GM23338 (cell line): ENCODE results near the gene RAB31. TPM values are rescaled to one million over a fixed set of nuclear protein-coding genes. Genes with fewer than 3 reads are reported as not detected.

ENCODE experiments used
- ATAC-seq: fragments of 200-7000 bp; cut with Tn5 transposase; 3 replicates; pipeline ENCODE4 v1.9.1; 2020
- DNase-seq: peaks from one replicate; pipeline ENCODE4 v3.0.0-alpha.2; 2015; ENCODE audit warnings: low spot score
- H2AFZ ChIP-seq: fragments of 200-600 bp; sonication (generic); 2 replicates; pipeline ENCODE4 v1.8.0; 2016; ENCODE audit warnings: antibody characterized with exemption, mild to moderate bottlenecking, moderate library complexity
- H3F3A ChIP-seq: fragments of 200-600 bp; sonication (generic); replicated peaks from 2 replicates; pipeline ENCODE4 v1.8.0; 2017; ENCODE audit warnings: antibody characterized with exemption, mixed run types, low read depth
- H3K27ac ChIP-seq: fragments of 200-600 bp; sonication (generic); 2 replicates; pipeline ENCODE4 v1.6.1; 2016; ENCODE audit warnings: low read depth
- H3K27me3 ChIP-seq: fragments of 200-600 bp; sonication (generic); 2 replicates; pipeline ENCODE4 v1.8.0; 2016; ENCODE audit warnings: mild to moderate bottlenecking, mixed run types, moderate library complexity; ENCODE audit not compliant: insufficient read depth
- H3K36me3 ChIP-seq: fragments of 200-600 bp; sonication (generic); 2 replicates; pipeline ENCODE4 v1.8.0; 2016; ENCODE audit warnings: mild to moderate bottlenecking; ENCODE audit not compliant: insufficient read depth
- H3K4me1 ChIP-seq: fragments of 200-600 bp; sonication (generic); 2 replicates; pipeline ENCODE4 v1.8.0; 2016; ENCODE audit warnings: mild to moderate bottlenecking, moderate library complexity; ENCODE audit not compliant: insufficient read depth
- H3K4me2 ChIP-seq: fragments of 200-600 bp; sonication (generic); 2 replicates; pipeline ENCODE4 v1.7.1; 2017; ENCODE audit warnings: mixed run types
- H3K4me3 ChIP-seq: fragments of 200-600 bp; sonication (generic); 2 replicates; pipeline ENCODE4 v1.6.1; 2016; ENCODE audit warnings: mixed run types
- H3K79me2 ChIP-seq: fragments of 200-600 bp; sonication (generic); replicated peaks from 2 replicates; pipeline ENCODE4 v1.8.0; 2017; ENCODE audit warnings: mild to moderate bottlenecking; ENCODE audit not compliant: insufficient read depth
- H3K9me2 ChIP-seq: fragments of 200-600 bp; sonication (generic); 2 replicates; pipeline ENCODE4 v1.8.0; 2017; ENCODE audit not compliant: insufficient read depth
- H4K20me1 ChIP-seq: fragments of 200-600 bp; sonication (generic); replicated peaks from 2 replicates; pipeline ENCODE4 v1.8.0; 2017; ENCODE audit warnings: mild to moderate bottlenecking; ENCODE audit not compliant: insufficient read depth
- H3K27ac Mint-ChIP-seq: 2 replicates; pipeline ENCODE4 v1.8.0; 2020; ENCODE audit warnings: inconsistent platforms, mild to moderate bottlenecking, moderate library complexity, mixed read lengths
- H3K27me3 Mint-ChIP-seq: 3 replicates; pipeline ENCODE4 v1.8.0; 2022; ENCODE audit warnings: low read depth, mild to moderate bottlenecking, moderate library complexity, mixed read lengths, inconsistent platforms; ENCODE audit not compliant: insufficient read depth, poor library complexity
- H3K36me3 Mint-ChIP-seq: 3 replicates; pipeline ENCODE4 v1.8.0; 2021; ENCODE audit warnings: low read depth, mild to moderate bottlenecking, inconsistent platforms, moderate library complexity, mixed read lengths
- H3K4me1 Mint-ChIP-seq: 3 replicates; pipeline ENCODE4 v1.8.0; 2020; ENCODE audit warnings: mild to moderate bottlenecking, inconsistent platforms, mixed read lengths
- H3K4me3 Mint-ChIP-seq: 3 replicates; pipeline ENCODE4 v1.8.0; 2021; ENCODE audit warnings: moderate library complexity, mild to moderate bottlenecking, inconsistent platforms, mixed read lengths
- H3K9me3 Mint-ChIP-seq: 3 replicates; pipeline ENCODE4 v1.8.0; 2020; ENCODE audit warnings: moderate library complexity, mild to moderate bottlenecking, inconsistent platforms, mixed read lengths
- CREB1 ChIP-seq: fragments of 250-450 bp; sonication (Bioruptor Pico); IDR thresholded peaks from 2 replicates; pipeline ENCODE4 v1.5.0; 2020; ENCODE audit warnings: low read depth, mild to moderate bottlenecking, moderate library complexity
- EZH2 ChIP-seq: fragments of 200-600 bp; sonication (generic); IDR thresholded peaks from one replicate; pipeline ENCODE4 v1.8.0; 2017; ENCODE audit warnings: antibody characterized with exemption, mild to moderate bottlenecking, low read depth; ENCODE audit not compliant: unreplicated experiment
- EZH2phosphoT487 ChIP-seq: fragments of 200-600 bp; sonication (generic); IDR thresholded peaks from one replicate; pipeline ENCODE4 v1.8.1; 2018; ENCODE audit warnings: antibody characterized with exemption; ENCODE audit not compliant: unreplicated experiment
- JUNB ChIP-seq: IDR thresholded peaks from one replicate; pipeline ENCODE4 v1.6.1; 2016; ENCODE audit warnings: antibody characterized with exemption; ENCODE audit not compliant: unreplicated experiment
- NANOG ChIP-seq: IDR thresholded peaks from 2 replicates; pipeline ENCODE4 v1.6.1; 2016; ENCODE audit warnings: antibody characterized with exemption, borderline replicate concordance
- POLR2AphosphoS5 ChIP-seq: IDR thresholded peaks from 2 replicates; pipeline ENCODE4 v1.6.1; 2016; ENCODE audit warnings: antibody characterized with exemption, low read depth
- STAT1 ChIP-seq: IDR thresholded peaks from one replicate; pipeline ENCODE4 v1.6.1; 2016; ENCODE audit warnings: antibody characterized with exemption; ENCODE audit not compliant: unreplicated experiment
- ZNF114 ChIP-seq: fragments of 250-450 bp; sonication (Bioruptor Pico); IDR thresholded peaks from 2 replicates; pipeline ENCODE4 v1.5.0; 2020; ENCODE audit warnings: mild to moderate bottlenecking, moderate library complexity
- ZNF331 ChIP-seq: fragments of 250-450 bp; sonication (Bioruptor Pico); IDR thresholded peaks from 2 replicates; pipeline ENCODE4 v1.5.0; 2020; ENCODE audit warnings: low read depth, mild to moderate bottlenecking, moderate library complexity
- polyA plus RNA-seq: library from polyadenylated mRNA; unstranded; fragments of >200 nt; fragmentation: Nextera tagmentation; extraction: Ambion mirVana; gene quantifications from 2 replicates; pipeline ENCODE4 v1.2.1, GENCODE V29; 2016
- total RNA-seq: library from RNA; depleted of rRNA; stranded (reverse); fragments of >200 nt; shearing (Covaris generic); gene quantifications from 2 replicates; pipeline ENCODE4 v1.2.3, GENCODE V29; 2014
- TF ChIP-seq, protein P1 (sequence below), 2 experiments: fragments of 200-600 bp in 1 of 2; sonication (generic) in 1 of 2; conservative IDR thresholded peaks; 2 replicates each; pipeline versions ENCODE4 v1.5.1 to v1.6.1; 2016 to 2017; ENCODE audit warnings: antibody characterized with exemption in 2 of 2, low read depth in 2 of 2, mild to moderate bottlenecking in 2 of 2, moderate library complexity in 1 of 2
- TF ChIP-seq, protein P2 (sequence below): fragments of 250-450 bp; sonication (Bioruptor Pico); IDR thresholded peaks from 2 replicates; pipeline ENCODE4 v1.5.0; 2020; ENCODE audit warnings: mild to moderate bottlenecking, moderate library complexity
- TF ChIP-seq, protein P3 (sequence below): IDR thresholded peaks from one replicate; pipeline ENCODE4 v1.6.1; 2018; ENCODE audit warnings: antibody characterized with exemption; ENCODE audit not compliant: unreplicated experiment
- TF ChIP-seq, protein P4 (sequence below): IDR thresholded peaks from 2 replicates; pipeline ENCODE4 v1.6.1; 2016; ENCODE audit warnings: antibody characterized with exemption

The RAB31 gene
- total and polyA plus RNA-seq, 2 experiments from 2014 or later: 33.8 to 46.1 TPM

DNA sequence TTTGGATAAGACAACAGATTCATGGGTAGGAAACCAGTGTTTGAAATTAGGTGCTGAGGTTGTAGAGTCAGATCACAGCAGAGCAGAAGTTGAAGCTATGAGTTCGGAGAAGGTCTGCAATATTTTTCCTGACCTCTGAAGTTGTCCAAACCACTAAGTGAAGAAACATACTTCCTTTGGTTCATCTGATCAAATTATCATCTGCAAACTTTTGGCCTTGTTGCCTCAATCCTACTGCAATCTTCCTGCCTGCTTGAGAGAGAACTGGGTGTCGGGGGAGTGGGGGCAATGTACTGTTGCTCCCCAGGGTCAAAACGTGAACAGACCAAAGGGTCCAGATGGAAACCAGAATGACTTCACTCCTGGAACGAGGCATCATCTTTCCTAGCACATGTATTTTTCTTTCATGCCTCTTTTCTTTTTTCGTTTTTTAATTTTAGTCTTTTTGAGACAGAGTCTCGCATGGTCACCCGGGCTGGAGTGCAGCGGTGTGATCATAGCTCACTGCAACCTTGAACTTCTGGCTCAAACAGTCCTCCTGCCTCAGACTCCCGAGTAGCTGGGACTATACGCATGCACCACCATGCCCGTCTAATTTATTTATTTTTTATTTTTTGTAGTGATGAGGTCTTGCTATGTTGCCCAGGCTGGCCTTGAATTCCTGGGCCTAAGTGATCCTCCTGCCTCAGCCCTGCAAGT, 42.7 kb downstream of the RAB31 start:
- Mint-ChIP-seq H3K9me3 (no peaks in the 10 kb centered on the region), H3K27me3 (no peaks in the 10 kb centered on the region), H3K4me3 (no peak overlapping the region), H3K27ac (no peak overlapping the region), H3K36me3 (no peaks in the 10 kb centered on the region), H3K4me1 (no peaks in the 10 kb centered on the region; the same call in 2 of the 3 replicates)
- no peak overlapping the region for H3K4me2 ChIP-seq
- no peak overlapping the region for H3K4me3 ChIP-seq
- no peaks in the 10 kb centered on the region for H3K36me3 ChIP-seq
- no peak overlapping the region for H2AFZ ChIP-seq
- no peak overlapping the region for H3K27ac ChIP-seq
- no peaks in the 10 kb centered on the region for H4K20me1 ChIP-seq
- H3K27me3 ChIP-seq: no peaks in the 10 kb centered on the region
- no peaks in the 10 kb centered on the region for H3K79me2 ChIP-seq
- H3K9me2 ChIP-seq: peaks cover 3% of the 10 kb centered on the region; the same call in 1 of the 2 replicates
- ATAC-seq (no peak), DNase-seq (no peak)
- TF ChIP-seq POLR2AphosphoS5 (no peak), EZH2phosphoT487 (no peak), JUNB (no peak), ZNF331 (CRISPR knock-in tag) (no peak), CREB1 (CRISPR knock-in tag) (no peak), EZH2 (no peak), ZNF114 (CRISPR knock-in tag) (no peak), STAT1 (no peak), NANOG (no peak)
- TF ChIP-seq, protein P1, sequence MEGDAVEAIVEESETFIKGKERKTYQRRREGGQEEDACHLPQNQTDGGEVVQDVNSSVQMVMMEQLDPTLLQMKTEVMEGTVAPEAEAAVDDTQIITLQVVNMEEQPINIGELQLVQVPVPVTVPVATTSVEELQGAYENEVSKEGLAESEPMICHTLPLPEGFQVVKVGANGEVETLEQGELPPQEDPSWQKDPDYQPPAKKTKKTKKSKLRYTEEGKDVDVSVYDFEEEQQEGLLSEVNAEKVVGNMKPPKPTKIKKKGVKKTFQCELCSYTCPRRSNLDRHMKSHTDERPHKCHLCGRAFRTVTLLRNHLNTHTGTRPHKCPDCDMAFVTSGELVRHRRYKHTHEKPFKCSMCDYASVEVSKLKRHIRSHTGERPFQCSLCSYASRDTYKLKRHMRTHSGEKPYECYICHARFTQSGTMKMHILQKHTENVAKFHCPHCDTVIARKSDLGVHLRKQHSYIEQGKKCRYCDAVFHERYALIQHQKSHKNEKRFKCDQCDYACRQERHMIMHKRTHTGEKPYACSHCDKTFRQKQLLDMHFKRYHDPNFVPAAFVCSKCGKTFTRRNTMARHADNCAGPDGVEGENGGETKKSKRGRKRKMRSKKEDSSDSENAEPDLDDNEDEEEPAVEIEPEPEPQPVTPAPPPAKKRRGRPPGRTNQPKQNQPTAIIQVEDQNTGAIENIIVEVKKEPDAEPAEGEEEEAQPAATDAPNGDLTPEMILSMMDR (conservative IDR thresholded peaks at IDR 0.05; ENCODE audit: low read depth in 2 of 2): no peak
- TF ChIP-seq, protein P2, sequence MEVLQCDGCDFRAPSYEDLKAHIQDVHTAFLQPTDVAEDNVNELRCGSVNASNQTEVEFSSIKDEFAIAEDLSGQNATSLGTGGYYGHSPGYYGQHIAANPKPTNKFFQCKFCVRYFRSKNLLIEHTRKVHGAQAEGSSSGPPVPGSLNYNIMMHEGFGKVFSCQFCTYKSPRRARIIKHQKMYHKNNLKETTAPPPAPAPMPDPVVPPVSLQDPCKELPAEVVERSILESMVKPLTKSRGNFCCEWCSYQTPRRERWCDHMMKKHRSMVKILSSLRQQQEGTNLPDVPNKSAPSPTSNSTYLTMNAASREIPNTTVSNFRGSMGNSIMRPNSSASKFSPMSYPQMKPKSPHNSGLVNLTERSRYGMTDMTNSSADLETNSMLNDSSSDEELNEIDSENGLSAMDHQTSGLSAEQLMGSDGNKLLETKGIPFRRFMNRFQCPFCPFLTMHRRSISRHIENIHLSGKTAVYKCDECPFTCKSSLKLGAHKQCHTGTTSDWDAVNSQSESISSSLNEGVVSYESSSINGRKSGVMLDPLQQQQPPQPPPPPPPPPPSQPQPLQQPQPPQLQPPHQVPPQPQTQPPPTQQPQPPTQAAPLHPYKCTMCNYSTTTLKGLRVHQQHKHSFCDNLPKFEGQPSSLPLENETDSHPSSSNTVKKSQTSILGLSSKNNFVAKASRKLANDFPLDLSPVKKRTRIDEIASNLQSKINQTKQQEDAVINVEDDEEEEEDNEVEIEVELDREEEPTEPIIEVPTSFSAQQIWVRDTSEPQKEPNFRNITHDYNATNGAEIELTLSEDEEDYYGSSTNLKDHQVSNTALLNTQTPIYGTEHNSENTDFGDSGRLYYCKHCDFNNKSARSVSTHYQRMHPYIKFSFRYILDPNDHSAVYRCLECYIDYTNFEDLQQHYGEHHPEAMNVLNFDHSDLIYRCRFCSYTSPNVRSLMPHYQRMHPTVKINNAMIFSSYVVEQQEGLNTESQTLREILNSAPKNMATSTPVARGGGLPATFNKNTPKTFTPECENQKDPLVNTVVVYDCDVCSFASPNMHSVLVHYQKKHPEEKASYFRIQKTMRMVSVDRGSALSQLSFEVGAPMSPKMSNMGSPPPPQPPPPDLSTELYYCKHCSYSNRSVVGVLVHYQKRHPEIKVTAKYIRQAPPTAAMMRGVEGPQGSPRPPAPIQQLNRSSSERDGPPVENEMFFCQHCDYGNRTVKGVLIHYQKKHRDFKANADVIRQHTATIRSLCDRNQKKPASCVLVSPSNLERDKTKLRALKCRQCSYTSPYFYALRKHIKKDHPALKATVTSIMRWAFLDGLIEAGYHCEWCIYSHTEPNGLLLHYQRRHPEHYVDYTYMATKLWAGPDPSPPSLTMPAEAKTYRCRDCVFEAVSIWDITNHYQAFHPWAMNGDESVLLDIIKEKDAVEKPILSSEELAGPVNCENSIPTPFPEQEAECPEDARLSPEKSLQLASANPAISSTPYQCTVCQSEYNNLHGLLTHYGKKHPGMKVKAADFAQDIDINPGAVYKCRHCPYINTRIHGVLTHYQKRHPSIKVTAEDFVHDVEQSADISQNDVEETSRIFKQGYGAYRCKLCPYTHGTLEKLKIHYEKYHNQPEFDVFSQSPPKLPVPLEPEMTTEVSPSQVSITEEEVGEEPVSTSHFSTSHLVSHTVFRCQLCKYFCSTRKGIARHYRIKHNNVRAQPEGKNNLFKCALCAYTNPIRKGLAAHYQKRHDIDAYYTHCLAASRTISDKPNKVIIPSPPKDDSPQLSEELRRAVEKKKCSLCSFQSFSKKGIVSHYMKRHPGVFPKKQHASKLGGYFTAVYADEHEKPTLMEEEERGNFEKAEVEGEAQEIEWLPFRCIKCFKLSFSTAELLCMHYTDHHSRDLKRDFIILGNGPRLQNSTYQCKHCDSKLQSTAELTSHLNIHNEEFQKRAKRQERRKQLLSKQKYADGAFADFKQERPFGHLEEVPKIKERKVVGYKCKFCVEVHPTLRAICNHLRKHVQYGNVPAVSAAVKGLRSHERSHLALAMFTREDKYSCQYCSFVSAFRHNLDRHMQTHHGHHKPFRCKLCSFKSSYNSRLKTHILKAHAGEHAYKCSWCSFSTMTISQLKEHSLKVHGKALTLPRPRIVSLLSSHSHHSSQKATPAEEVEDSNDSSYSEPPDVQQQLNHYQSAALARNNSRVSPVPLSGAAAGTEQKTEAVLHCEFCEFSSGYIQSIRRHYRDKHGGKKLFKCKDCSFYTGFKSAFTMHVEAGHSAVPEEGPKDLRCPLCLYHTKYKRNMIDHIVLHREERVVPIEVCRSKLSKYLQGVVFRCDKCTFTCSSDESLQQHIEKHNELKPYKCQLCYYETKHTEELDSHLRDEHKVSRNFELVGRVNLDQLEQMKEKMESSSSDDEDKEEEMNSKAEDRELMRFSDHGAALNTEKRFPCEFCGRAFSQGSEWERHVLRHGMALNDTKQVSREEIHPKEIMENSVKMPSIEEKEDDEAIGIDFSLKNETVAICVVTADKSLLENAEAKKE (CRISPR knock-in tag): no peak
- TF ChIP-seq, protein P3, sequence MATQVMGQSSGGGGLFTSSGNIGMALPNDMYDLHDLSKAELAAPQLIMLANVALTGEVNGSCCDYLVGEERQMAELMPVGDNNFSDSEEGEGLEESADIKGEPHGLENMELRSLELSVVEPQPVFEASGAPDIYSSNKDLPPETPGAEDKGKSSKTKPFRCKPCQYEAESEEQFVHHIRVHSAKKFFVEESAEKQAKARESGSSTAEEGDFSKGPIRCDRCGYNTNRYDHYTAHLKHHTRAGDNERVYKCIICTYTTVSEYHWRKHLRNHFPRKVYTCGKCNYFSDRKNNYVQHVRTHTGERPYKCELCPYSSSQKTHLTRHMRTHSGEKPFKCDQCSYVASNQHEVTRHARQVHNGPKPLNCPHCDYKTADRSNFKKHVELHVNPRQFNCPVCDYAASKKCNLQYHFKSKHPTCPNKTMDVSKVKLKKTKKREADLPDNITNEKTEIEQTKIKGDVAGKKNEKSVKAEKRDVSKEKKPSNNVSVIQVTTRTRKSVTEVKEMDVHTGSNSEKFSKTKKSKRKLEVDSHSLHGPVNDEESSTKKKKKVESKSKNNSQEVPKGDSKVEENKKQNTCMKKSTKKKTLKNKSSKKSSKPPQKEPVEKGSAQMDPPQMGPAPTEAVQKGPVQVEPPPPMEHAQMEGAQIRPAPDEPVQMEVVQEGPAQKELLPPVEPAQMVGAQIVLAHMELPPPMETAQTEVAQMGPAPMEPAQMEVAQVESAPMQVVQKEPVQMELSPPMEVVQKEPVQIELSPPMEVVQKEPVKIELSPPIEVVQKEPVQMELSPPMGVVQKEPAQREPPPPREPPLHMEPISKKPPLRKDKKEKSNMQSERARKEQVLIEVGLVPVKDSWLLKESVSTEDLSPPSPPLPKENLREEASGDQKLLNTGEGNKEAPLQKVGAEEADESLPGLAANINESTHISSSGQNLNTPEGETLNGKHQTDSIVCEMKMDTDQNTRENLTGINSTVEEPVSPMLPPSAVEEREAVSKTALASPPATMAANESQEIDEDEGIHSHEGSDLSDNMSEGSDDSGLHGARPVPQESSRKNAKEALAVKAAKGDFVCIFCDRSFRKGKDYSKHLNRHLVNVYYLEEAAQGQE: no peak
- TF ChIP-seq, protein P4, sequence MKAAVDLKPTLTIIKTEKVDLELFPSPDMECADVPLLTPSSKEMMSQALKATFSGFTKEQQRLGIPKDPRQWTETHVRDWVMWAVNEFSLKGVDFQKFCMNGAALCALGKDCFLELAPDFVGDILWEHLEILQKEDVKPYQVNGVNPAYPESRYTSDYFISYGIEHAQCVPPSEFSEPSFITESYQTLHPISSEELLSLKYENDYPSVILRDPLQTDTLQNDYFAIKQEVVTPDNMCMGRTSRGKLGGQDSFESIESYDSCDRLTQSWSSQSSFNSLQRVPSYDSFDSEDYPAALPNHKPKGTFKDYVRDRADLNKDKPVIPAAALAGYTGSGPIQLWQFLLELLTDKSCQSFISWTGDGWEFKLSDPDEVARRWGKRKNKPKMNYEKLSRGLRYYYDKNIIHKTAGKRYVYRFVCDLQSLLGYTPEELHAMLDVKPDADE: no peak
- H3F3A ChIP-seq: no peaks in the 10 kb centered on the region
- H3K4me1 ChIP-seq: no peaks in the 10 kb centered on the region
